Upper lobe of left lung (tissue), 6 donors: ENCODE results near the gene CELF5. TPM values are rescaled to one million over a fixed set of nuclear protein-coding genes. Genes with fewer than 3 reads are reported as not detected.

ENCODE experiments used
- ATAC-seq, 2 donors: fragments of 200-7000 bp; cut with Tn5 transposase; one replicate each; pipeline ENCODE4 v1.9.1; 2022; ENCODE audit warnings: mild to moderate bottlenecking in 2 of 2, moderate library complexity in 2 of 2; ENCODE audit not compliant: low FRiP score in 2 of 2
- DNase-seq, 2 donors: peaks; one replicate each; pipeline ENCODE4 v3.0.0-alpha.2; 2019 to 2020
- H3K27ac ChIP-seq, 4 donors: fragments of 200-600 bp; sonication (generic); one replicate each; pipeline ENCODE4 v1.5.1; 2016 to 2019
- H3K27me3 ChIP-seq, 4 donors: fragments of 200-600 bp; sonication (generic); one replicate each; pipeline ENCODE4 v1.5.1; 2017 to 2019
- H3K36me3 ChIP-seq, 4 donors: fragments of 200-600 bp; sonication (generic); one replicate each; pipeline ENCODE4 v1.5.1; 2016 to 2019
- H3K4me1 ChIP-seq, 4 donors: fragments of 200-600 bp; sonication (generic); one replicate each; pipeline ENCODE4 v1.5.1; 2018 to 2019
- H3K4me3 ChIP-seq, 4 donors: fragments of 200-600 bp; sonication (generic); one replicate each; pipeline ENCODE4 v1.5.1; 2017 to 2019; ENCODE audit warnings: mild to moderate bottlenecking in 2 of 4, moderate library complexity in 1 of 4
- H3K9me3 ChIP-seq, 4 donors: fragments of 200-600 bp; sonication (generic); one replicate each; pipeline ENCODE4 v1.5.1; 2018 to 2019
- CTCF ChIP-seq, 6 experiments: fragments of 450-650 bp in 4 of 6; fragments of 200-600 bp in 2 of 6; sonication (generic) in 2 of 6; IDR thresholded peaks; one replicate each; pipeline ENCODE4 v1.5.1; 2016 to 2019; ENCODE audit warnings: antibody characterized with exemption in 6 of 6
- EP300 ChIP-seq, 4 donors: sonication (generic); formaldehyde crosslinking; IDR thresholded peaks; one replicate each; pipeline ENCODE4 v1.5.1; 2017; ENCODE audit warnings: antibody characterized with exemption in 4 of 4, control low read depth in 2 of 4
- POLR2A ChIP-seq, 4 donors: fragments of 450-650 bp; IDR thresholded peaks; one replicate each; pipeline ENCODE4 v1.5.1; 2016 to 2017; ENCODE audit warnings: antibody characterized with exemption in 4 of 4, mild to moderate bottlenecking in 2 of 4
- POLR2AphosphoS5 ChIP-seq, 2 donors: sonication (generic); formaldehyde crosslinking; IDR thresholded peaks; one replicate each; pipeline ENCODE4 v1.5.1; 2017; ENCODE audit warnings: antibody characterized with exemption in 2 of 2
- WGBS, 2 donors: methylation state at CpG; one replicate each; pipeline ENCODE4 v1.1.5; 2017 to 2018; 5-methylcytosine and 5-hydroxymethylcytosine counted together
- total RNA-seq, 6 donors: library from RNA; depleted of rRNA in 4 of 6; stranded (reverse); fragments of >200 nt in 4 of 6; gene quantifications; one replicate each; pipeline versions ENCODE4 v1.1.0 to v1.2.1, GENCODE V29; 2016 to 2021
- donor health status: DM: no; HTN: no; CAD: no; lungs with moderate emphysema.
- donor health status: DM: no; HTN: yes; CAD: no; lungs with severe emphysema.

CELF5 gene
- total RNA-seq, 6 donors from 2014 or later, result 0.49 to 0.76 TPM; not detected in 4

- 50 to 71% methylated on average over 1 of the region's 1 CpG for WGBS, 2 donors
- no peak for DNase-seq
- H3K27ac ChIP-seq, result no peak overlapping the region
- ATAC-seq, result no peak
- H3K4me1 ChIP-seq, result peaks cover 0 to 6% (median 4%) of the 10 kb centered on the region in 4 donors
- peaks cover 0 to 19% (median 3%) of the 10 kb centered on the region in 4 donors for H3K27me3 ChIP-seq
- no peaks in the 10 kb centered on the region for H3K9me3 ChIP-seq
- TF ChIP-seq CTCF (IDR thresholded peaks at IDR 0.05), result no peak
- TF ChIP-seq POLR2AphosphoS5 (IDR thresholded peaks at IDR 0.05), result no peak
- no peak for TF ChIP-seq EP300 (IDR thresholded peaks at IDR 0.05)
- TF ChIP-seq POLR2A (IDR thresholded peaks at IDR 0.05), result no peak
- H3K36me3 ChIP-seq, result no peaks in the 10 kb centered on the region
- no peak overlapping the region for H3K4me3 ChIP-seq
Observed at GRCh38 chr19:3309724-3310123, 85.3 kb downstream of the CELF5 start.

GRCh38 chr19:3310280-3310679, 85.8 kb downstream of the CELF5 start:
- no peak overlapping the region for H3K27ac ChIP-seq
- H3K9me3 ChIP-seq, result no peaks in the 10 kb centered on the region
- DNase-seq, result no peak
- TF ChIP-seq EP300 (IDR thresholded peaks at IDR 0.05), result no peak
- TF ChIP-seq POLR2AphosphoS5 (IDR thresholded peaks at IDR 0.05), result no peak
- no peak for TF ChIP-seq CTCF (IDR thresholded peaks at IDR 0.05)
- TF ChIP-seq POLR2A (IDR thresholded peaks at IDR 0.05), result no peak
- H3K4me3 ChIP-seq, result no peak overlapping the region
- WGBS, 2 donors, result 42 to 78% methylated on average over 1 of the region's 1 CpG
- no peaks in the 10 kb centered on the region for H3K4me1 ChIP-seq
- H3K36me3 ChIP-seq, result no peaks in the 10 kb centered on the region
- no peak for ATAC-seq
- peaks cover 0 to 19% (median 3%) of the 10 kb centered on the region in 4 donors for H3K27me3 ChIP-seq

- peaks cover 0 to 19% (median 3%) of the 10 kb centered on the region in 4 donors for H3K27me3 ChIP-seq
- no peaks in the 10 kb centered on the region for H3K4me1 ChIP-seq
- H3K4me3 ChIP-seq, result no peak overlapping the region
- no peak overlapping the region for H3K27ac ChIP-seq
- DNase-seq (no peak), ATAC-seq (no peak)
- H3K9me3 ChIP-seq, result no peaks in the 10 kb centered on the region
- TF ChIP-seq CTCF (IDR thresholded peaks at IDR 0.05), result no peak
- no peak for TF ChIP-seq EP300 (IDR thresholded peaks at IDR 0.05)
- no peak for TF ChIP-seq POLR2AphosphoS5 (IDR thresholded peaks at IDR 0.05)
- TF ChIP-seq POLR2A (IDR thresholded peaks at IDR 0.05), result no peak
- no peaks in the 10 kb centered on the region for H3K36me3 ChIP-seq
Observed at GRCh38 chr19:3310711-3311110, 86.2 kb downstream of the CELF5 start.

GRCh38 chr19:3313199-3313575, 88.7 kb downstream of the CELF5 start:
- Histone ChIP-seq H3K27ac (no peak overlapping the region), H3K4me1 (no peaks in the 10 kb centered on the region), H3K9me3 (no peaks in the 10 kb centered on the region), H3K36me3 (no peaks in the 10 kb centered on the region), H3K4me3 (no peak overlapping the region), H3K27me3 (peaks cover 0 to 19% (median 3%) of the 10 kb centered on the region in 4 donors)
- TF ChIP-seq POLR2AphosphoS5 (IDR thresholded peaks at IDR 0.05) (no peak), CTCF (IDR thresholded peaks at IDR 0.05) (no peak), EP300 (IDR thresholded peaks at IDR 0.05) (no peak), POLR2A (IDR thresholded peaks at IDR 0.05) (no peak)
- DNase-seq, result no peak
- ATAC-seq, result no peak
- WGBS, 2 donors, result 74 to 80% methylated on average over 13 of the region's 13 CpGs

GRCh38 chr19:3314962-3315675, 90.7 kb downstream of the CELF5 start:
- ATAC-seq, result peak in 1 of 2 donors; percentile 54
- TF ChIP-seq EP300 (IDR thresholded peaks at IDR 0.05) (no peak), POLR2A (IDR thresholded peaks at IDR 0.05) (no peak), CTCF (IDR thresholded peaks at IDR 0.05) (no peak), POLR2AphosphoS5 (IDR thresholded peaks at IDR 0.05) (no peak)
- peaks cover 0 to 19% (median 3%) of the 10 kb centered on the region in 4 donors for H3K27me3 ChIP-seq

More at GRCh38 chr19:3314962-3315675, 90.7 kb downstream of the CELF5 start:
- H3K27ac ChIP-seq, result no peak overlapping the region
- no peak for DNase-seq
- no peaks in the 10 kb centered on the region for H3K4me1 ChIP-seq
- WGBS, 2 donors, result 70 to 79% methylated on average over 2 to 19 of the region's 30 CpGs
- H3K36me3 ChIP-seq, result no peaks in the 10 kb centered on the region
- H3K9me3 ChIP-seq, result no peaks in the 10 kb centered on the region
- H3K4me3 ChIP-seq, result no peak overlapping the region
